Stimulated activated naive CD8-positive, alpha-beta T cell treated with anti-CD3 and anti-CD28 coated beads, Interleukin-15, Interleukin-2, amounts not matched to agents 100 U/mL and 50 U/mL, for 24 hours (primary cell): ENCODE results near the gene PAOX.
"Not testable (repeated sequence)": the region's sequence is repeated elsewhere in the genome, so short reads cannot be mapped to it uniquely, and the experiment has no call there.

Experiments used
- ATAC-seq: fragments of 150-1000 bp; cut with Tn5 transposase; one replicate; pipeline ENCODE4 v1.10.0; 2021
- DNase-seq: peaks from one replicate; pipeline ENCODE4 v3.0.0; 2021

Gene PAOX

GRCh38 chr10:133411523-133412380 is 32.7 kb downstream of the PAOX start:
- ATAC-seq (no peak), DNase-seq (no peak)

- no peak for DNase-seq
- no peak for ATAC-seq
Measured at GRCh38 chr10:133412381-133412711, 33.3 kb downstream of the PAOX start.

DNA sequence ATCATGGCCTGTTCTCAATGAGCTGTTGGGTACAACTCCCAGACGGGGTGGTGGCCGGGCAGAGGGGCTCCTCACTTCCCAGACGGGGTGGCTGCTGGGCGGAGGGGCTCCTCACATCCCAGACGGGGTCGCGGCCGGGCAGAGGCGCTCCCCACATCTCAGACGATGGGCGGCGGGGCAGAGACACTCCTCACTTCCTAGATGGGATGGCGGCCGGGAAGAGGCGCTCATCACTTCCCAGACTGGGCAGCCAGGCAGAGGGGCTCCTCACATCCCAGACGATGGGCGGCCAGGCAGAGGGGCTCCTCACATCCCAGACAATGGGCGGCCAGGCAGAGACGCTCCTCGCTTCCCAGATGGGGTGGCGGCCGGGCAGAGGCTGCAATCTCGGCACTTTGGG is 35.3 kb downstream of the PAOX start:
- not testable (repeated sequence) for ATAC-seq, DNase-seq

GRCh38 chr10:133415752-133416151 is 36.7 kb downstream of the PAOX start:
- no peak for ATAC-seq

DNA sequence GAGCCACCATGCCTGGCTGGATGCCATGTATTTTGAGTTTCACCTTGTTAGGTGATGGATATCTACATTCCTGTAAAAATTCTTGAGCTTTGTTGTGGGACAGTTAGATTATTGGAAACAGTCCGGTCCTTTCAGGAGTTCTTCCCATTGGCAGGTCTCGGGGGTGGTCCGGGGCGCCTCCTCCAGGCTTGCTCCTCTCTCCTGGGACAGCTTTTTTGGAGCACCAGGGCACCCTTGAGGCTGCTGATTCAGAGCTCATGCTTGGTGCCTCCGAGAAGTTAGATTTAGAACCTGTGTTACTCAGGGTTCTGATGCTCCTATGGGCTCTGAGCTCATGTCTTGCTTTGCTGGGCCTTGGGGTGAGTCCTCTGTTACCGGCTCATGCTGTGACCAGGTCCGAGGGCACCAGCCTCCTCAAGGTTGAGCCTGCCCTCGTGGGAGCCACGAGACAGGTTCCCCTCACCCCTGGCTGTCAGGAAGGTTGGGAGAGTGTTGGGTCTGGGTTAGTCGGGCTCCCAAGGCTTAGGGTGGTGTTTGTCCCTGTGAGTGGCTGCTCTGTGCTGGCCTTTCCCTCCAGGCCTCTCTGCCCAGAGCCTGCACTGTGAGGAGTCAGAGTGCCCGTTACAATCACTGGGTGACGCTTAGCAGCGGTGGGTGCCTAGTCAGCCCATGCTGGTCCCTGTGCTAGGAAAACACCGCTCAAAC is 39.4 kb downstream of the PAOX start:
- peak; percentile 15 for ATAC-seq
- DNase-seq: no peak

More at GRCh38 chr10:133415752-133416151, 36.7 kb downstream of the PAOX start:
- DNase-seq: no peak

DNA sequence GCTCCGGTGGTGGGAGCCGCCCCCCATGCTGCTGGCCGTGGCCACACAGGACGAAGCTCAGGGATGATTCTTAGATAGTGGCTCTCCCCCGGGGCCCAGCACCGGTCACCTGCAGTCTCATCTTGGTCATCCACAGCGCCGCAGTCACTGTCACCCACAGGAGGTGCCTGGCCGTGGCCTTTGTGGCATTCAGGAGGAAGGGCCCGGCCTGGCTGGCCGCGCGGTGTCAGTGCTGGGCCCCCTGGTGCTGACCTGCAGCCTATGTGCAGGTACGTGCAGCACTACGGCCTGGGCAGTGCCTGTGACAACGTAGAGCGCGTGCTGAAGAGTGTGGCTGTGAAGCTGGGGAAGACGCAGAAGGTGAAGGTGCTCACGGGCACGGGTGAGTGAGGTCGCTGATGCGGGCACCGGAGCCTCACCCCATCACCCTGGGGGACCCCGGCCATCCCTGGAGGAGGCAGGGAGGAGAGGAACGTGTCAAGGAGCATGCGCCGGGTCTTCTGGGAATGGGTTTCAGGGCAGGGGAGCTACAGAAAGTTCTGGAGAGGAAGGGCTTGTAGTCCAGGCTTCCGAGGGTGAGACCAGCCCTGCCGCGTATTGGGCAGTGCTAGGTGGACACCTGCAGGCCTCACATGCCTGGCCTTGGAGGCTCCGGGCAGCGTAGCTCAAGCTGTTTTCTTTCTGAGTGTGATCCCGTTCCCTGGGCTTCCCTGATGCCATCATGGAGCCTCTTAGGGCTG is 40.3 kb downstream of the PAOX start:
- DNase-seq: no peak
- no peak for ATAC-seq

DNA sequence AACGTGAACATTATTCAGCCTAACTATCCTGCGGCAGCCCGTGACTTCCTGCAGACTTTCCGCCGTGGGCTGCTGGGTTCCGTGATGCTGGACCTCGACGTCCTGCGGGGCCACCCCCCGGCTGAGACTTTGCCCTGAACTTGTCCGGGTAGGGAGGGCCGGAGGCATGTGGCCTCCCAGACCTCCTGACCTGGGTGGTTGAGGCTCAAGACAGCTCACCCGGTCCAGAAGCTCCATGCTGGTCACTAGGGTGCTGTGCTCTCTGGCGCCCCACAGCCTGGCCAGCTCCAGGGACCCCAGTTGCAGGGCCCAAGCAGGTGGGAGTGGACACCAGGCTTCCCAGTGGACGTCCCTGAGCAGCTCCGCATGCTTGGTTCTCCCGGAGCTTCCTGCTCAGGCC is 41.0 kb downstream of the PAOX start:
- no peak for DNase-seq
- ATAC-seq: no peak

- DNase-seq (no peak), ATAC-seq (no peak)
Measured at GRCh38 chr10:133420579-133420978, 41.5 kb downstream of the PAOX start.

DNA sequence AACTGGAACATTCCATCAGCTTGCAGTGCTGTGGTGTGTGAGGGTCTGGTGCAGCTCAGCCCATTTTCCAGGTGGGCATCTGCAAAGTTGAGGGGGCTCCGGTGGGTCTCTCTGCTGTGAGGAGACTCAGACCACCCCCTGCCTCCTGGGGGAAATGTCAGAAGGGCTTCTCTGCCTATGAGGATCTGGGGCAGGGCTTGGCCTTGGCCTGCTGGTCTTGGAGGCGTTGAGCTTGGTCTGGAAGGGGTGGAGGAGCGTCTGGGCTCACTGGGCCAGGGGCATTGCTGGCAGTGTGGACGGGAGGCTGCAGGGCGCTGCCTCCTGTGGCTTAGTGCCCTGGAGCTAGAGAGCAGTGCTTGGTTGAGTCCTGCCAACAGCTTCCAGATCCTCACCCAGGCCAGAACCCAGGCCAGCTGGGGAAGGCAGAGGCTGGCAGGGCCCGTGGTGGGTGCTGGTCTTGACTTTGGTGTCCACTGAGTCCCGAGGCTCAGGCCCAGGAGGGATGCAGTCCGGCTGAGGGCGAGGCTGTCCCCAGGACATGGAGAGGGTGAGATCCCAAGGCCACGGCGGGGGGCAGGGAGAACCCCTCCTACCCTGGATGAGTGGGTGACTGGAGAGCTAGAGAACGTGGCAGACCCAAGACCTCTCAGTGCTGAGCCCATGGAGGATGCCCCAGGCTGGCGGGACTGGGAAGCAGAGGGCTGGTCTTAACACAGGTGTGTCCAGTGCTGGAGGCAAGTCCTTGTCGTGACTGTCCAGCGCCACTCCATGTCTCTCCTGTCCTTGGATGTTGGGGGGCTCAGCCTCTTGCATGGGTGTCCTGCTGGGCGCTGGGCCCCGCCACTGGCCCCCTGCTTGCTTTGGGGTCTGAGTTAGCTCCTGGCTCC is 42.5 kb downstream of the PAOX start:
- ATAC-seq: no peak
- no peak for DNase-seq

DNA sequence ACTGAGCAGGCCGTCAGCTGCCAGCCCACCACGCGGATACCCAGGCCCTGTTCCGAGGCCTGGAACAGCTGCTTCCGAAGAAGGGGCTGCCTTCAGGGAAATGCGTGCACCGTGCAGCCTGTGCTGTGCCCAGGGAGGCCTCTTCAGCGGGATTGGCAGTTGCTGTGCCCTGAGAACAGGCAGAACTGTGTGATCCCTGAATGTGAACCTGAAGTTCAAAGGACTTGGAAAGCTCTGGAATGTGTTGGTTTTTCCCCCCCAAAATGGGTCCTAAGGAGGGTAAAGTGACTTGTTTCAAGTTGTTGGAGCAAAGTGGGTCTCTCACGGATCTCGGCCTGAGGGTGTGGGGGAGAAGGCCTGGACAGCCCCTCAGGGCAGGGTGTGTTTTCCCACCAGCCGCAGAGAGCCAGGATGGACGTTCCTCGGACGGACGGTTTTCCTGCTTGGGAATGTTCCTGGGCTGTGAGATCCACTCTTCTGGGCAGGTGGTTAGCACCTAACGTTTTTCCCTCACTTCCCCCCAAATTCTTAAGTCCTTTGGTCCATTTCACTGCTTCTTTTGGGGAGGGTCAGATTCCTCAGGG is 43.3 kb downstream of the PAOX start:
- ATAC-seq: no peak

GRCh38 chr10:133422807-133423771 is 44.0 kb downstream of the PAOX start:
- DNase-seq: no peak
- peak; percentile 11 for ATAC-seq

More for the DNA sequence above, 43.3 kb downstream of the PAOX start:
- DNase-seq: no peak

DNA sequence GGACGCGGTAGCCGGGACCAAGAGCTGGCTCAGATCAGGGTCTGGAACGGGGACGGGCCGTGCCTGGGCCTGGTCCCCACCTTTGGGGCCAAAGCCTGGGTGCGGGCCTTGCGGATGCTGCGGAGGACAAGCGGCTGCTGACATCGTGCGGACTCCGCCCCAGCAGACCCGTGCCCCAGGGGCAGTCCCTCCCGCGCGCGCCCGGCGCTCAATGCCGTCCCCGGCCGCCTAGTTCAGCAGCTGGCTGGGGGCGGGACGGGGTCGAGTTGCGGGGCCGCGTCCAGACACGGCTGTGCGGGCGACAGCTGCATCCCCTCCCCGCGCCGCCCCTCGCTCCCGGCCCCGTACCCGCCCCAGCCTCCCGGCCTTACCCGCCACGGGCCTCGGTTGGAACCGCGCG is 45.0 kb downstream of the PAOX start:
- not testable (repeated sequence) for ATAC-seq, DNase-seq

DNA sequence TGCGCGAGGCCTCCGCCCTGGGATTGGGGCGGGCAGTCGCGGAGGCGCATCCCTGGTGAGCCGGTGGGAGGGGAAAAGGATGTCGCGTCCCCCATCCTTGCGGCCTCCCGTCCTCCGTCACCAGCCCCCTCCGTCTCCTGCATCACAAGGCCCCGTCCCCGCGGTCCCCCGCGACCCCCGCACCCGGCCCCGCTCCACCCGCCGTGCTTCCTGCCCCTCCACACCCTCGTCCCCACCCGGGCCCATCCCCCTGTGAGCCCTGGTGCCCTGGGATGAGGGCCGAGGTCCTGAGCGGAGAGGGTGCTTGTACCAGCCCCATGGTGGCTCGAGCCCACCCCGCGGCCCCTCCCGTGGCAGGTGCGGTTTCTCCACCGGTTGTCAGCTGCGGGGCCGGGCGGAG is 45.5 kb downstream of the PAOX start, which contains the start of gene SPRN:
TSS of gene SPRN (minus strand) at position 25 of the 400 bp plus-strand sequence. CDS start 944 bp downstream, outside the sequence.
- ATAC-seq: not testable (repeated sequence)

DNA sequence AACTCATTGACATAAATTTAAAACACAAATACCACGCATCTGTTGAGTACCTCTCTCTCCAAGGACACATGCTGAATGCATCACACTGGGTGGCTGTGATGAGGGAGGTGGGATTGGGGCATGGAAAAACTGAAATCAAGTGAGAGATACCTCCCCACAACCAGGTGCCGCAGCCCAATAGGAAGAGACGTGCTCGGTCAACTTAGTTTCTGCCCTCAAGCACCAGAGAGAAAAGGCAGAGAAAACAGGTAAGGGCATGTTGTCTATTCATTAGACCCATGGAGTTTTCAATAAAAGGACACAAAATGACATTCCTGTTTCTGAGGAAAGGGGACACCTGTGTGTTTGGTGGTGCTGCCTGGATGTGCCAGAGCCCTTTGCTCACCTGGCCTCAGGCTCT is 50.5 kb downstream of the PAOX start:
- not testable (repeated sequence) for ATAC-seq, DNase-seq

More for the DNA sequence above, 45.5 kb downstream of the PAOX start, which contains the start of gene SPRN:
- not testable (repeated sequence) for DNase-seq

DNA sequence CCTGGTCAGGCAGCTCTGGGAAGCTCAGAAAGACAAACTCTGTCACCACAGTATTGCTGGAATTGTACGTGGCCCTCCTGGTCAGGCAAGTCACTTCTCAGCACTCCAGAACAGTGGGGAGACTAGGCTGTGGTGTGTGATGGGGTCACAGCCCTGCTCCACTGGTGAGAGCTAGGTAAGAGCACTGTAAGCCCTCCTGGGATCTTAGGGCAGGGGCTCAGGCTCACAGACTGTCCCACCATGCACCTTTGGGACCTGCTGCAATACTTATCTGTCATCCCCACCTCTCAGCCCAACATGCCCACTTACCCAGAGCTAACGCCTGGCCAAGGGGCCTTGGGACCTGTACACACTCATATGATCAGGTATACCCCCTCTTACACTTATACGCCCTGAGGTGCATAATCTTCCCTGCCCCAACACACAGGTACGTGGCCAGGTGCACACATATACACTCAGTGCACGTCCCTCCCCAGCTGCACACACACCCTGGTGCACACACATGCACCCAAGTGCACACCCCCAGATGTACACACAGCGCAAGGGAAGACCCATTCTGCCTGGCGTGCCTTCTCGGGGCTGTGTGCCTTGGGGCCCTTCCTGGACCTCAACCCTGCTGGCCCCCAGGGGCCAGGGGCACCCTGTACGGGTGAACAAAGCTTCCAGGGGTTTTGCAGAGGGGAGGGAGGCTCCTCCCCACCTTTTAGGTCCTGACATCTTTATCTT is 53.0 kb downstream of the PAOX start:
- peak; percentile 40 for ATAC-seq

GRCh38 chr10:133432789-133433188 is 53.7 kb downstream of the PAOX start:
- DNase-seq, ATAC-seq: not testable (repeated sequence)

More for the DNA sequence above, 53.0 kb downstream of the PAOX start:
- not testable (repeated sequence) for DNase-seq

DNA sequence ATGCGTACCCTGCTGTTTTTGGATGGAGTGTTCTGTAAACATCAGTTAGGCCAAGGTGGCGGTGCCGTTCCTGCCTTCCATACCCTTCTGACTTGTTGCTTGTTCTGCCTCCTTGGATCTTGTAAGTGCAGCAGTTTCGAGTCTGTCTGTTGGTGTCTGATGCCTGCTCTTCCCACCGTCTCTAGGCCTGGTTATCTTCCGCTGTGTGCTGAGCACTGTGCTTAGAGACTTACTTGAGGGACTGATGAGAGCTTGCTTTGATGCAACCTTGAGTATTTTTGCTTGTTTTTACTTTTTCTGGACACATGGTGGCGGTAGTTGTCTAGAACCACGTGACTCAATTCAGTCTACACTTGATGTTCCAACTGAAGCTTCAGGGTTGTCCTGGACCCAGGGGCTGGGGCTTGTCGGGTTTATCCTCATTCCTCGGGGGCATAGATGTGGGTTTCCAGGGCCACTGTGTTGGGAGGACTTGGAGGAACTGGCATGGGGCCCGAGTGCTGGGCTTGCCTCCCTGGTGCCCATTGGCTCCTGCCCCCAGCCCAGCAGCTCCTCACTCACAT is 59.7 kb downstream of the PAOX start:
- DNase-seq: no peak
- ATAC-seq: no peak
